Inflammatory macrophage (primary cell): Measurements from ENCODE around the gene NEURL1.
"Not testable (repeated sequence)": the region's sequence is repeated elsewhere in the genome, so short reads cannot be mapped to it uniquely, and the experiment has no call there.

Experiments used
- DNase-seq, 2 donors: peaks; one replicate each; pipeline ENCODE4 v3.0.0-alpha.2; 2020 to 2022

Gene NEURL1

DNA sequence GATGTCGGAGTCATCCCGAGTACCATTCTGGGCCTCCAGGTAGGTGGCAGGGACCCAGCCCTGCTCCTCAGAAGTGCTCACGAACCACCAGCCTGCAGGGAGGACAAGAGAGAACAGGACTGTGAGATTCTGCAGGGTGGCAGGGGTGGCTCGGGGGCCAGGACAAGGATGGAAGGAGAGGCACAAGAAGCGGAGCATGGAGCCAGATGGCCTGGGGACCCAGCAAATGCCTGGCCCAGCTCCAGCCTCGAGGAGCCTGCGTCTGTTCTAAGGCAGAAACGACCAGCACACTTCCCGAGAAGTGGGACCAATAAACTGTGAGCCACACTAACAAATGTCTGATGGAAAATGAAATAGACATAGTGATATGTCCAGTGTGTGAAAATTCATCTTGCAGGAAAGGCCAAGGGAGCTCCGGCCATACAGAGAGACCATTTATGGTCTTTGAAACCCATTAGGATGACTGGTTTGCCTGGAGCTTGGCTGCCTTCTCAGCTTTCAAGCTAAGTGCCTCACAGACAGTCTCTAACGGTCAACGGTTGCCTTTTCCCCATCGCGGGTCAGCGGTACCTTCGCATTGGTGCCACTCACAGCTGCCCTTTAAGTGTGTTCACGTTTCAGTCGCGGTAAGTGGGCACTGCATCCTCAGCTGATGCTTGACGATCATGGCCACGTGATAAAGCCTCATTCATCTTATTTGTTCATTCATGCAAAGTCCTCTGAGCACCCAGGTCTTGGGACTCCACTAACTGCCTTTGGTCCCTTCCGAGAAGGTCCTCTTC, 133.8 kb downstream of the NEURL1 start:
- DNase-seq = no peak

DNA sequence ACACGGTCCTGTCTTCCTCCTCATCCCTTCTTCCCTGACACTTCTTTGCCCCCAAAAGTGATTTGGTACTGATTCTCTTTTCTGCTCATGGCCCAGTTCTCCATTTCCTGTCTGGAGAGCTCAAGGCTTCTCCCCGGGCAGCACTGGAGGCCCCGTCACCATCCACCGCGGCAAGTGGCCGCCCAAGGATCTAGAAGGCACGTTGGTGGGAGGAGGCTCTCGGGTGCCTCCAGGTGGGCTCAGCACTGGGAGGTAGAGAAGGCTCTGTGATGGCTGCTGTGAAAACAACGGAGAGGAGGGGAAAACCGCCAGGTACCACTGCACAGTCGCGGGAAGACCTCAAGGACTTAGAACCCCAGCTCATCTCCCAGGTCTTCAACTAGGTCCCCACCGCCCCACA, 134.4 kb downstream of the NEURL1 start:
- DNase-seq = no peak

DNA sequence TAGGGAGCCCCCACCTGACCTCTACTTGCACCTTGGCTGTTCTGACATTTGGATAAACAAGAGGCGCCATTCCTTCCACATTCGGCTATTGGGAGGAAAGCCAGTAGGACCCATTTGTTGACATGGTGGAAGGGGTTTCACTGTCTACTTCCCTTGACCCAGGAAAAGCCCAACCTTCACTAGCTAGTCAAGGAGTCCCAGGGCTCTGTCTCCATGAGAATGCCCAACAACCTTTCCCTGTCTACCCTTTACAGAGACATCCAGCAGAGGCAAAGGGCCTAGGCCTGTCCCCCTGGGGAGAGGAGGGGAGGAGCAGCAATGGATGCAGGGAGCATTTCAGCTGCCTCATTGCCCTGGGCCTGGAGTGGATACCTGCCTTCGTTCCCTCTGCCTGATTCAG, 136.1 kb downstream of the NEURL1 start:
- DNase-seq = no peak

DNA sequence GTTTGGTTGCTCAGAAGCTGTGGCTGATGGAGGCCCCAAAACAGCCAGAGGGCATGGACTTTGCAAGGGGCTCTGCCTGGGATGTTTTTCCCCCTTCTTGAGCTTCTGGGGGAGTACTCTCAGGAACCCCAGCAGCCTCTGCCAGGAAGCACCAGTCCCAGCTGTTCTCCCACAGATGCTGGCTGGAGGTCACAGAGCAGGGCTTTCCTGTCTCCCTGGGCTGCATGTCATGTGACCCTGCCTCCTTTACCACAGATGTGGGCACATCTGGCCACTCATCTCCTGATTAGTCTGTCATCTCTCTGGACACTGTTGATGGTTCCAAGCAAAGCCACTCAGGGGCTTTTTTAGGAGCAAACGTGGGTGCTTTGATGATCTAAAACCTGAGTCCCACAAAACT, 136.7 kb downstream of the NEURL1 start:
- DNase-seq = no peak

DNA sequence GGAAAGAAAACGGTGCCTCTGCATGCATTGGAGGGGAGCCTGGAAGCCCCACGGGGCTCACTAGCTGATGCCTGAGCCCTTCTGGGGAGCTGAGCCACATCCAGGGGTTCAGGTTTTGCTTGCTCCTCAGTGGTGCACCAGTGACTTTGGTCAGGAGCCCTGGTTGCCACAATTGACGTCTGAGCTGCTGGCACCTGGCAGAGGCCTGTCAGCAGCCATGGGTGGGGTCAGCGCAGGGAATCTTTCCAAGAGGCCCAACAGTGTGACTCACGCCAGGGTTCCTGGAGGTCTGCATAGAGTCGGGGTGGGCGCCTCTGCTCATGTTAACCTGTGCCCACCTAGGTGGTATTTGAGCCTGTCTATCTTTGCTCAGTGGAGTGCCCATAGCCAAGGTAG, 138.7 kb downstream of the NEURL1 start:
- DNase-seq = no peak

DNA sequence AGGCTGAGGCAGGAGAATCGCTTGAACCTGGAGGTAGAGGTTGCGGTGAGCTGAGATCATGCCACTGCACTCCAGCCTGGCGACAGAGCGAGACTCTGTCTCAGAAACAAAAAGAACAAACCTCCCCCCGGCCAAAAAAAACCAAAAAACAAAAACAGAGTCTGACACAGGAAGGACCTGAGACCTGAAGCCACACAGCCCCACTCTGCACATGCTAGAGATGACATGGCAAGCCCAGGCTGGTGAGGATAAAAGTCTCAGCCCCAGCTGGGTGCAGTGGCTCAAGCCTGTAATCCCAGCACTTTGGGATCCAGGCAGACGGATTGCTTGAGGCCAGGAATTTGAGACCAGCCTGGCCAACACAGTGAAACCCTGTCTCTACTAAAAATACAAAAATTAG, 139.4 kb downstream of the NEURL1 start:
- DNase-seq = not testable (repeated sequence)

DNA sequence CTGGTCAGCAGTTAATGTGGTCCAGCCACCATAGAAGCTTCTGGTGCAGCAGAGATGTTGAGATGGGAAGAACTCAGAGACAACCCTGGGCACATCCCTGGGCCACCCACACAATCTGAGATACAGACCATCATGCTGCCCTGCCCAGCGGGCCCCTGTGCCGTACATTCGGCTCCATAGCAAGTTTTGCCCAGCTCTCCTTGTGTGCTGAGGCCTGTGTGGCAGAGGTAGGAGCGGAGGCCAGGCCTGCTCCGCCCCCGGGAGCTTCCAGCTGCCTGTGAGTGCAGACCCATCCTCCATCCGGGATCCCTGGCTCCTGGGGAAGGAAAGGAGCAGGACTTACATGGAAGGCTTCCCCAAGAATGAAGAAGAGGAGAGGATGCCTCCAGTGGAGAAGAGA, 140.3 kb downstream of the NEURL1 start:
- DNase-seq = no peak

DNA sequence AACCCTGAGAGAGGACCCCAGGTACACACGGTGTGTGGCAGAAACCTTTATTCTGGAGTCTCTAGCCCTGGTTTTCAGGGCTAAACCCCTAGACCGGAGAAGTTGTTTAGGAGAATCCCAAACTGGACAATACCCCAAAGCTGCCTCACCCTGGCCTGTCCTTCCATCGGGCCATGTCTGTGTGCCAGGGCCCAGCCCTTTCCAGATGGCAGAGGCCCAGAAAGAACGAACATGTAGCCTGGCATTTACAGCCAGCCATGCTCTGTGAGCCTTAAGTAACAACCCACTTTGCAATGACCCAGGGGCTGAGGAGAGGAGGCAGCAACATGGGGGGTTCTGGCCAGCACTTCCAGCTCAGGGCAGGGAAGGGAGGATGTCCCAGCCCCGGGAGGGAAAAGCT, 142.1 kb downstream of the NEURL1 start:
- no peak for DNase-seq

DNA sequence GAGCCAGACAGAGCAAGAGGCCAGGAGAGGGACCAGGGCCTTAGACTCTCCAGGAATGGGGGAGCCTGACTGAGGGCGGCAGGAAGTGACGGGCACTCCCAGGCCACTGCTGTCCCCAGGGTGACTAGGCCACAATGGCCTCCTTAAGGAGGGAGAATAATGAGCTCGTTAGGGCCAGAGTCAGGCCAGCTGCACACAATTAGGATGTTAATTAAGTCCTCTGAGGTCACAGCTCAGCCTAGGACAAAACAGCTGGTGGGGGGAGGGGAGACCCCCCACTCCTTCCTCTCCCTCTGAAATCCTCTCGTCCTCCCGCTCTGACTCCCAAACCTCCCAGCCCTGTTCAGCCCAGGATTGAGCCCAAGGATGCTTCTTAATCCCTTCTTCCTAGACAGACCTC, 143.0 kb downstream of the NEURL1 start:
- no peak for DNase-seq

DNA sequence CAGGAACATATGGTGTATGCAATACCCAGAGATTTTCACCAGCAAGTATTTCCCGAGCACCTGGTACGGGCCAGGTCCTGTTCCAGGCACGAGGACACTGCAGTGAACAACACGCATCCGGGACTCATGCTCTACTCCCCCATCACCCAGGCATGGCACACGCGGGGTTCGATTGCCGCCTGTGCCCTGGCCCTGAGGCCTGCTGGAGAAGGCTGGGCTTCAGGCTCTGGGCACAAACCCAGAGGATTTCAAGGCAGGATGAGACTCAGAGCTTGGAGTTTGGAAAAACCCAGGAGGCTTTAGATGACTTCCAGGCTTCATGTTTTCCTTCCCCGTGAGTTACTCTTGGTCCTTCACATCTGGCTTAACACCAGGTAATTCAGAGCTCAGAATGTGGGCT, 143.5 kb downstream of the NEURL1 start:
- no peak for DNase-seq

DNA sequence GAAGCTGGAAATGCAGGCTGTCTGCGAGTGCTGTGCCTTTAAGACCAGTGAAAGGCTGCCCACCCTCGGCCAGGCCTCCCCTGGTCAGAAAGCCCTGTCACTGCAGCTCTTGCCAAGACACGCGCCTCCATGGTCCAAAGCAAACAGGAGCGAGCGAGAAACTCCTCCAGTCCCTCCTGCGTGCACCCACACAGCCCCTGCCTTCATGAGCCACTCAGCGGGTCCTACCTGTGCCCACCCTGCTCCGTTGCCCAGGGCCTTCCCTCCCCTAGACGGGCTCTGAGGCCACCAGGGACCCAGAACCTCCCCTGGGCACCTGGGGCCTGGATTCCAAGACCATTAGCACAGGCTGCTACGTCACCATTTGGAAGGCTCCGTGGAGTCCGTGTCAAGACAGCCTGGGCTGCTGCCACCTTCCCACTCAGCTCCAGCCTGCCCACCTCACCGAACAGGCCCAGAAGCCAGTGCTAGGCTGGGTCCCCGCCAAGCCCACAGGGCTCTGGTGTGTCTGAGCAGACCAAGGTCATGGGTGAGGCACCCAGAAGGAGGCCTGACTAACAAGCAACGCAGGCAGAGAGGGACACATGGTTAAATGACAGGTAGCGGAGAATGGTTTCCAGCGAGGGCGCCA, 144.5 kb downstream of the NEURL1 start:
- DNase-seq = no peak

DNA sequence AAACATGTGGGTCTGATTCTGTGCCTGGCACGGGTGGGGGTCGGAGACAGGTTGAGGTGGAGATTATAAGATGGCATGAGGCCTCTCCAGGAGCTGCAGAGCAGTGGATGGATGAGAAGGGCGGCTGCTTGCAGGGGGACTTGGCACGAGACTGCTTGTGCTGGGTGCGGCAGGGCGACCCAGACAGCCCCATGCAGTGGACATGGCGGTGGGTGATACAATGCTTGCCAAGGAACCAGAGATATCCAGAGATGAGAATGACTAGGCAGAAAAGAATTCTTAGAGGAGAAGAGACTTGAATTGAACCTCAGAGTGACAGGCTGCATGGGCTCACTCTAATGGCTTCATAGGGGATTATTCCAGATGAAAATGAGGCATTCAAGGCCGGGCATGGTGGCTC, 145.4 kb downstream of the NEURL1 start:
- no peak for DNase-seq

DNA sequence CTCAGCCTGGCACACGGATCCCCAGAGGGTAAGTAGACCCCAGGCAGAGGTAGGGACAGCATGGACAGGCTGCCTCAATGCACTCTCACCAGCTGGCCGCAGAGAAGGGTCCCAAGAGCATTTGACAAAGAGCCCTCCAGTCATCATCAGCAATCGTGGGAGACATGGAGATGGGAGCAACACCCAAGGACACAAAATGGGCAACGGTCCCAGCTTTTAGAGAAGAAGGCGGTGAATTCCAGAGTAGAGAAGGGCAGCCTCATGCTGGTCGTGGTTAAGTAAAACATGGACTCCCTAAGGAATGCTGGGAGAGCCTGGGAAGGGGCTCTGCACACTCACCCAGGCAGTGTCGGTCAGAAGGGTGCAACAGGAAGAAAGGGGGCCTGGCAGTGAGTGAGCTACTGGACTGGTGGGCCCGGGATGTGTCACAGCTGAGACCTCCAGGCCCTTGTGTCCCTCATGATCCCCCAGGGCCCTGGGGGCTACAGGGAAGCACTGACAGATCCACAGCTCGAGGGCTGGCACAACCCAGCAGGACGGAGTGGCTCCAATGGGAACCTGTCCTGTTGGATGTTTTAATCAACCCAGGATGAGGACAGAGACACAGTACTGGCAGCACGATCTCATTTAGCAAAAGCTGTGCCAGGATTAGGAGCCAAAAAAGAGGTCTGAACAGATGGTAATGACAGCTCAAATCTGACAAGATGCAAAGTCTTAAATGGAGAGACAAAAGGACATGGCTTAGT, 147.1 kb downstream of the NEURL1 start:
- DNase-seq = no peak

DNA sequence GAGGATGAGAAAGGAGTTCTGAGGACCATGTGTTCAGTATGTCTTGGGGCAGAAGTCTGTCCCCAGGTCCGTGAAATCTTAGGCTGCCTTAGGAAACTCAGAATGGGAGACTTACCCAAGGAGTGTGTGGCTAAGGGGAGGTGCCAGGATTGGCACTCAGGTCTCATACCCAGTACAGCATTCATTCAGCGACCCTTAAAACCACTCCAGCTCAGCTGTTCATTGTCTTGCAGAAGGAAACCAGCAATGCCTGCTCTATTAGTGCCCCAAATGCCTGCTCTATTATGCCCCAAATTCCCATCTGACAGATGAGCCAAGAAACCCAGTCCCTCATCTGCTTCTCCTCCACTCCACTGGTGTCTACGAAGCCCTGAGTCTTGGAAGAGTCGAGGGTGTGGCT, 147.8 kb downstream of the NEURL1 start:
- DNase-seq = no peak
